ENCODE results near the gene LBP. TPM values are rescaled to one million over a fixed set of nuclear protein-coding genes. Genes with fewer than 3 reads are reported as not detected.

LBP gene
- total RNA-seq, 1 donor, result not detected

DNA sequence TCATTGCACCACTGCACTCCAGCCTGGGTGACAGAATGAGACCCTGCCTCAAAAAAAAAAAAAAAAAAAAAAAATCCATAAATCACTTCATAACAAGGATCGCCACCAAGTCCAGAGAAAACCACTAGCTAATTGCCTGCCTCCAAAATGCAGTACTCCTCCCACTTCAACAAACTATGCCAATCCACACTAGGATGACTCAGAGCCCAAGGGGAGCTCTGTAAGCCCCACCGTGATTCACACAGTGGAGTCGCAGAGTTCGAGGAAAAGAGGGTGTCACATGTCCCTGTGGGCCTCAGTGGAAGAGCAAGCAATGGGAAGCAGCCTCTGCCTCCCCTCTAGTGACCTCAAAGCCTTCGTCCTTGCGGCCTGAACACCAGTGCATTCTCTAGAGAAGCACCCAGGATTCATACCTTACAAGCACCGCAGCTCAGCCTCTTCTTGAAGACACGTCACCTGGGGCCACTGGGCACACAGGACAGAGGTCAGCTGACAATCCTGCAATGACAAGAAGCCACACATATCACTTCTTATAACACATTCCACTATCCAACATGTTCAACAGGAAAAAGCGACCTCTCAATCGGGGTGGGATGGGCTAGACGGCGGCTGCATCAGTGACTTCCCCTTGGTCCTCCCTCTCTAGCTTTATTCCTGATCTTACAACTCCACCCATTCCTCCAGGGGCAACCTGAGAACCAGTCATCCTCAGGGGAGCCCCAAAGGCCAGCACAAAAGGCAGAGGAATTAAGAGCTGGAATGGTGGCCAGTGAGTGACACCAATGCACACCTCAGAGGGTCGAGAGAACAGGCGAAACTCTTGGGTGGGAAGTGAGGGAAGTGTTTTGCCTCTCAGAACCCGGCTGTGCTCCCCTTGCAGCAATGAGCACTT lies 80.0 kb downstream of the LBP start:
- H3K4me3 ChIP-seq (ENCODE audit: low read depth, low read length), result no peak overlapping the region
- TF ChIP-seq, protein P1, sequence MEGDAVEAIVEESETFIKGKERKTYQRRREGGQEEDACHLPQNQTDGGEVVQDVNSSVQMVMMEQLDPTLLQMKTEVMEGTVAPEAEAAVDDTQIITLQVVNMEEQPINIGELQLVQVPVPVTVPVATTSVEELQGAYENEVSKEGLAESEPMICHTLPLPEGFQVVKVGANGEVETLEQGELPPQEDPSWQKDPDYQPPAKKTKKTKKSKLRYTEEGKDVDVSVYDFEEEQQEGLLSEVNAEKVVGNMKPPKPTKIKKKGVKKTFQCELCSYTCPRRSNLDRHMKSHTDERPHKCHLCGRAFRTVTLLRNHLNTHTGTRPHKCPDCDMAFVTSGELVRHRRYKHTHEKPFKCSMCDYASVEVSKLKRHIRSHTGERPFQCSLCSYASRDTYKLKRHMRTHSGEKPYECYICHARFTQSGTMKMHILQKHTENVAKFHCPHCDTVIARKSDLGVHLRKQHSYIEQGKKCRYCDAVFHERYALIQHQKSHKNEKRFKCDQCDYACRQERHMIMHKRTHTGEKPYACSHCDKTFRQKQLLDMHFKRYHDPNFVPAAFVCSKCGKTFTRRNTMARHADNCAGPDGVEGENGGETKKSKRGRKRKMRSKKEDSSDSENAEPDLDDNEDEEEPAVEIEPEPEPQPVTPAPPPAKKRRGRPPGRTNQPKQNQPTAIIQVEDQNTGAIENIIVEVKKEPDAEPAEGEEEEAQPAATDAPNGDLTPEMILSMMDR (IDR thresholded peaks at IDR 0.05; ENCODE audit: insufficient read depth, low read depth, low read length), result no peak
- peak; percentile 88 for DNase-seq (ENCODE audit: low read depth)

Small RNAs within 50 kb of the gene (small RNA-seq; reads per million reads assigned to genes)
- gene RF00056 (not detected), gene SNORA71B (2,433 reads per million, percentile 99 among the genes with 10 or more reads in this experiment)

Other genes starting within 250 kb of the LBP start
- 1,041 and 2,020 TPM in 2 replicates for gene TGM2, start 181.2 kb upstream of the LBP start, total RNA-seq
- gene KIAA1755, start 85.7 kb upstream of the LBP start, total RNA-seq, result 0.64 and 1.3 TPM in 2 replicates
- gene BPI, start 42.3 kb upstream of the LBP start, total RNA-seq, result not detected in 2 replicates
- 7.4 and 8.6 TPM in 2 replicates for gene SNHG17, start 88.8 kb downstream of the LBP start, total RNA-seq
- 38.3 and 45.8 TPM in 2 replicates for gene RALGAPB, start 126.4 kb downstream of the LBP start, total RNA-seq
- not detected in 2 replicates for gene ADIG, start 234.7 kb downstream of the LBP start, total RNA-seq